Glutamatergic neuron (in vitro differentiated cells): Measurements from ENCODE around the gene CARD19. TPM values are rescaled to one million over a fixed set of nuclear protein-coding genes. Genes with fewer than 3 reads are reported as not detected.

Experiments
- DNase-seq: peaks from one replicate; pipeline ENCODE4 v3.0.0; 2022
- H3K27ac Mint-ChIP-seq: one replicate; pipeline ENCODE4 v1.8.0; 2020; ENCODE audit warnings: mild to moderate bottlenecking, mixed read lengths, inconsistent platforms; ENCODE audit not compliant: unreplicated experiment
- H3K27me3 Mint-ChIP-seq: one replicate; pipeline ENCODE4 v1.8.0; 2020; ENCODE audit warnings: mild to moderate bottlenecking, moderate library complexity, mixed read lengths, inconsistent platforms; ENCODE audit not compliant: unreplicated experiment
- H3K36me3 Mint-ChIP-seq: one replicate; pipeline ENCODE4 v1.8.0; 2020; ENCODE audit warnings: mild to moderate bottlenecking, mixed read lengths, inconsistent platforms; ENCODE audit not compliant: unreplicated experiment
- H3K4me1 Mint-ChIP-seq: one replicate; pipeline ENCODE4 v1.8.0; 2020; ENCODE audit warnings: mild to moderate bottlenecking, low read depth, mixed read lengths, inconsistent platforms; ENCODE audit not compliant: unreplicated experiment
- H3K4me3 Mint-ChIP-seq: one replicate; pipeline ENCODE4 v1.8.0; 2020; ENCODE audit warnings: mild to moderate bottlenecking, mixed read lengths, inconsistent platforms; ENCODE audit not compliant: unreplicated experiment
- H3K9me3 Mint-ChIP-seq: one replicate; pipeline ENCODE4 v1.8.0; 2020; ENCODE audit warnings: mild to moderate bottlenecking, moderate library complexity, mixed read lengths, inconsistent platforms; ENCODE audit not compliant: unreplicated experiment
- CTCF ChIP-seq: fragments of 200-600 bp; sonication (generic); IDR thresholded peaks from one replicate; pipeline ENCODE4 v1.5.0; 2021; ENCODE audit not compliant: partially characterized antibody, unreplicated experiment
- total RNA-seq: library from RNA; stranded (reverse); fragmentation: NEBNext Ultra II Directional; extraction: Animal tissue kit (Norgen Biotek cat#: 25700); gene quantifications from one replicate; pipeline ENCODE4 v1.2.1, GENCODE V29; 2021; ENCODE audit not compliant: unreplicated experiment

The CARD19 gene
- total RNA-seq, 1 donor from 2014 or later, result 55.8 TPM

- DNase-seq, result no peak
- TF ChIP-seq CTCF, result no peak
- Mint-ChIP-seq H3K27me3 (peaks cover 12% of the 10 kb centered on the region), H3K27ac (no peak overlapping the region), H3K4me1 (peaks cover 8% of the 10 kb centered on the region), H3K9me3 (peaks cover 7% of the 10 kb centered on the region), H3K4me3 (no peak overlapping the region), H3K36me3 (no peaks in the 10 kb centered on the region)
Observed at GRCh38 chr9:93059715-93060578, 36.1 kb upstream of the CARD19 start.

- Mint-ChIP-seq H3K27ac (no peak overlapping the region), H3K4me3 (no peak overlapping the region), H3K9me3 (peaks cover 8% of the 10 kb centered on the region), H3K27me3 (peaks cover 12% of the 10 kb centered on the region), H3K36me3 (no peaks in the 10 kb centered on the region), H3K4me1 (peaks cover 8% of the 10 kb centered on the region)
- DNase-seq, result no peak
- TF ChIP-seq CTCF, result no peak
Observed at GRCh38 chr9:93060746-93061259, 35.2 kb upstream of the CARD19 start.

GRCh38 chr9:93061260-93061751, 34.7 kb upstream of the CARD19 start:
- Mint-ChIP-seq H3K27ac (no peak overlapping the region), H3K4me1 (peaks cover 8% of the 10 kb centered on the region), H3K27me3 (peaks cover 12% of the 10 kb centered on the region), H3K4me3 (no peak overlapping the region), H3K9me3 (peaks cover 8% of the 10 kb centered on the region), H3K36me3 (no peaks in the 10 kb centered on the region)
- no peak for TF ChIP-seq CTCF
- no peak for DNase-seq

- peak; percentile 60 for DNase-seq
- Mint-ChIP-seq H3K4me3 (peak overlapping the region; percentile 38), H3K27me3 (peaks cover 12% of the 10 kb centered on the region)
Observed at GRCh38 chr9:93061791-93062763, 33.9 kb upstream of the CARD19 start.

More at GRCh38 chr9:93061791-93062763, 33.9 kb upstream of the CARD19 start:
- Mint-ChIP-seq H3K4me1 (peaks cover 8% of the 10 kb centered on the region), H3K36me3 (no peaks in the 10 kb centered on the region), H3K27ac (peak overlapping the region; percentile 73), H3K9me3 (peaks cover 8% of the 10 kb centered on the region)
- TF ChIP-seq CTCF, result no peak
